Pancreas (tissue), 10 donors: ENCODE results near the gene MTOR. TPM values are rescaled to one million over a fixed set of nuclear protein-coding genes. Genes with fewer than 3 reads are reported as not detected.
"Not testable (repeated sequence)": the region's sequence is repeated elsewhere in the genome, so short reads cannot be mapped to it uniquely, and the experiment has no call there.

ENCODE experiments used
- ATAC-seq, 4 donors: fragments of 200-7000 bp; cut with Tn5 transposase; one replicate each; pipeline versions ENCODE4 v1.8.0 to v1.9.1; 2020; ENCODE audit warnings: mild to moderate bottlenecking in 4 of 4, moderate library complexity in 4 of 4
- DNase-seq, 6 donors: peaks; one replicate each; pipeline ENCODE4 v3.0.0-alpha.2; 2020
- FAIRE-seq: peaks from 2 replicates; lab custom pipeline; 2012; peaks lifted over from hg19 to GRCh38; lab: Jason Lieb, UNC
- H3K27ac ChIP-seq, 4 donors: fragments of 200-600 bp; sonication (generic); 1 replicate in 3 of 4; 2 replicates in 1 of 4; pipeline versions ENCODE4 v1.5.0 to v1.8.0; 2020
- H3K27me3 ChIP-seq, 4 donors: fragments of 200-600 bp; one replicate each; pipeline ENCODE4 v1.8.0; 2021
- H3K36me3 ChIP-seq, 3 donors: fragments of 200-600 bp; sonication (generic) in 1 of 3; one replicate each; pipeline versions ENCODE4 v1.5.0 to v1.8.0; 2020 to 2021
- H3K4me1 ChIP-seq, 3 donors: fragments of 200-600 bp; one replicate each; pipeline ENCODE4 v1.8.0; 2021
- H3K4me3 ChIP-seq, 4 donors: fragments of 200-600 bp; sonication (generic) in 2 of 4; one replicate each; pipeline versions ENCODE4 v1.5.0 to v1.8.0; 2020 to 2021
- H3K9me3 ChIP-seq, 4 donors: fragments of 200-600 bp; one replicate each; pipeline ENCODE4 v1.8.0; 2021
- WGBS, 2 donors: extraction: QIAGEN DNeasy Blood & Tissue Kit; methylation state at CpG; one replicate each; pipeline ENCODE4 v1.1.7; 2013; 5-methylcytosine and 5-hydroxymethylcytosine counted together
- intact Hi-C, 3 donors: fragments of 100-400 bp; cut with DNase I; formaldehyde crosslinking; loops; one replicate each; pipeline versions ENCODE4 v1.11.1 to v1.14.2; 2022
- polyA plus RNA-seq, 2 donors: library from polyadenylated mRNA; stranded (reverse); fragments of 200-250 nt; gene quantifications; one replicate each; pipeline ENCODE4 v1.2.3, GENCODE V29; 2013
- total RNA-seq, 6 donors: library from RNA; stranded (reverse); fragmentation: NEBNext Ultra II Directional in 4 of 6; extraction: Animal tissue kit (Norgen Biotek cat#: 25700) in 4 of 6; gene quantifications; one replicate each; pipeline versions ENCODE4 v1.2.1 to v1.2.4, GENCODE V29; 2021 to 2023
- TF ChIP-seq, protein P1 (sequence below), 4 donors: fragments of 200-600 bp; sonication (generic) in 3 of 4; IDR thresholded peaks; one replicate each; pipeline versions ENCODE4 v1.5.0 to v1.8.0; 2021; ENCODE audit warnings: antibody characterized with exemption in 4 of 4
- donor health status: healthy with polysubstance abuse.
- donor health status: DM: no; HTN: no; CAD: no; lungs with moderate emphysema.
- donor health status: DM: no; HTN: no; CAD: no.
- donor health status: control.
- donor health status: control.
- donor health status: Bipolar disorder and iron deficiency.
- donor health status: DM: yes; HTN: yes; CAD: no.
- donor health status: DM: no; HTN: no; CAD: no.
- donor health status: DM: no; HTN: no; CAD: no.
- donor health status: DM: yes; HTN: yes; CAD: no.

MTOR gene
- total and polyA plus RNA-seq, 8 donors, result 11.9 to 22.6 (median 15.8) TPM

- TF ChIP-seq, protein P1, sequence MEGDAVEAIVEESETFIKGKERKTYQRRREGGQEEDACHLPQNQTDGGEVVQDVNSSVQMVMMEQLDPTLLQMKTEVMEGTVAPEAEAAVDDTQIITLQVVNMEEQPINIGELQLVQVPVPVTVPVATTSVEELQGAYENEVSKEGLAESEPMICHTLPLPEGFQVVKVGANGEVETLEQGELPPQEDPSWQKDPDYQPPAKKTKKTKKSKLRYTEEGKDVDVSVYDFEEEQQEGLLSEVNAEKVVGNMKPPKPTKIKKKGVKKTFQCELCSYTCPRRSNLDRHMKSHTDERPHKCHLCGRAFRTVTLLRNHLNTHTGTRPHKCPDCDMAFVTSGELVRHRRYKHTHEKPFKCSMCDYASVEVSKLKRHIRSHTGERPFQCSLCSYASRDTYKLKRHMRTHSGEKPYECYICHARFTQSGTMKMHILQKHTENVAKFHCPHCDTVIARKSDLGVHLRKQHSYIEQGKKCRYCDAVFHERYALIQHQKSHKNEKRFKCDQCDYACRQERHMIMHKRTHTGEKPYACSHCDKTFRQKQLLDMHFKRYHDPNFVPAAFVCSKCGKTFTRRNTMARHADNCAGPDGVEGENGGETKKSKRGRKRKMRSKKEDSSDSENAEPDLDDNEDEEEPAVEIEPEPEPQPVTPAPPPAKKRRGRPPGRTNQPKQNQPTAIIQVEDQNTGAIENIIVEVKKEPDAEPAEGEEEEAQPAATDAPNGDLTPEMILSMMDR (IDR thresholded peaks at IDR 0.05), result no peak
- WGBS, 2 donors, result 78 to 79% methylated on average over 2 of the region's 2 CpGs
- intact Hi-C loops, result no loop called here
- H3K4me1 ChIP-seq, result no peaks in the 10 kb centered on the region
- no peak for FAIRE-seq
- no peak for DNase-seq
- no peaks in the 10 kb centered on the region for H3K36me3 ChIP-seq
- no peak for ATAC-seq
- H3K27ac ChIP-seq, result no peak overlapping the region
- H3K4me3 ChIP-seq, result no peak overlapping the region
- no peaks in the 10 kb centered on the region for H3K9me3 ChIP-seq
- no peaks in the 10 kb centered on the region for H3K27me3 ChIP-seq
These were observed 40.0 kb upstream of the MTOR start for GRCh38 chr1:11302366-11302765.

DNA sequence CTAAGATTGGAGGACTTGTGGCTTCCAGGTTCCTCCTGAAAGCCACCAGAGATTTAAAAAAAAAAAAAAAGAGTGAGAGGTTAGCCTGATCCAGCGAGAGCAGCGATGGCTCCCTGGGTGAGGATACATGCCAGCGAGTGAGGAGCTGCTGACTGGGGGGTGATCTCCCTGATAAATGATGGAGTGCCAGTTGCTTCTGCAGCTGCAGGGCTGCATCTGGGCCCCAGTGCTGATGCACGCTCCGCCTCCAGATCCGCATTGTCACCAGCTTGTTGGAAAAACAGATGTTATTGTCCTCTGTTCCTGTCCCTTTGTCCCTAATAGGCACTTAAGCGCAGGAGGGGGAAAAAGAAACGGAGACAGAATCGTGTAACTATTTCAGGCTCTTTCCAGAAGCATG is 39.2 kb upstream of the MTOR start:
- WGBS, 2 donors, result 73 to 74% methylated on average over 9 of the region's 9 CpGs
- Histone ChIP-seq H3K4me1 (no peaks in the 10 kb centered on the region), H3K27ac (no peak overlapping the region), H3K9me3 (no peaks in the 10 kb centered on the region), H3K4me3 (no peak overlapping the region), H3K36me3 (no peaks in the 10 kb centered on the region), H3K27me3 (no peaks in the 10 kb centered on the region)
- DNase-seq (no peak), FAIRE-seq (no peak), ATAC-seq (no peak)
- intact Hi-C loops, result no loop called here
- TF ChIP-seq, protein P1 (IDR thresholded peaks at IDR 0.05), result no peak

- DNase-seq (no peak), FAIRE-seq (no peak), ATAC-seq (no peak)
- Histone ChIP-seq H3K4me3 (no peak overlapping the region), H3K27me3 (no peaks in the 10 kb centered on the region), H3K9me3 (no peaks in the 10 kb centered on the region), H3K4me1 (no peaks in the 10 kb centered on the region), H3K36me3 (no peaks in the 10 kb centered on the region), H3K27ac (no peak overlapping the region)
- intact Hi-C loops, result no loop called here
- TF ChIP-seq, protein P1 (IDR thresholded peaks at IDR 0.05), result no peak
- WGBS, 2 donors, result 79 to 80% methylated on average over 10 of the region's 10 CpGs
These were observed 36.8 kb upstream of the MTOR start for GRCh38 chr1:11299225-11299574.

DNA sequence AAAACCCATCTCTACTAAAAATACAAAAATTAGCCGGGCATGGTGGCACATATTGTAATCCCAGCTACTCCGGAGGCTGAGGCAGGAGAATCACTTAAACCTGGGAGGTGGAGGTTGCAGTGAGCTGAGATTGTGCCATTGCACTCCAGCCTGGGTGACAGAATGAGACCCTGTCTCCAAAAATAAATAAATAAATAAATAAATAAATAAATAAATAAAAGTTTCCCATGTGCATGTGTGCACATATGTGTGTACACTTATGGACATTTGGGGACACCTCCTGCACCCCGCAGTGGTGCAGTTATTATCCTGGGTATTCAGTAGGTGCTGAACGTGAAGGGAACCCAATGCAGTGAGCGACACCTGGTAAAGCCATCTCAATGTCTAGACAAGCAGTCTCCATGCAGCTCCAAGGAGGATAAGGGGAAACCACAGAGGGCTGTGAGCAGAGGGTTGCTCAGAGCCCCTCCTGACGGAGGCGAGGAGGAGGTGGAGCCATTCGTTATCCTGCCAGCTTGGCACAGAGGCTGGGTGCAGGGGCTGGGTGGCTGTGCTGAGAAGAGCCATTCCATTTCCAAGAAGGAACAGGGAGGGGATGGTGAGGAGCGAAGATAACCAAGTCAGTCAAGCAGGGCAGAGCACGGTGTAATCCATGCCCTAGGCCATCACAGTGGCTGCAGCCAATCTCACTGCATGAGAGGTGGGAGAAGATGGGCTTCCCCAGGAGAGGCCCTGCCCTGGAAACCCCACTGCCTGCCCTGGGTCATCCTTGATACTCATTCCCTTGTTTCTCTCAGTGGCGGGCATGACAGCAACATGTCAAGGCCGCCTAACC is 36.3 kb upstream of the MTOR start:
- H3K9me3 ChIP-seq, result no peaks in the 10 kb centered on the region
- ATAC-seq (no peak), DNase-seq (no peak), FAIRE-seq (no peak)
- H3K27ac ChIP-seq, result no peak overlapping the region
- intact Hi-C loops, result no loop called here
- H3K36me3 ChIP-seq, result no peaks in the 10 kb centered on the region
- no peak overlapping the region for H3K4me3 ChIP-seq
- H3K4me1 ChIP-seq, result no peaks in the 10 kb centered on the region
- 89 to 91% methylated on average over 12 of the region's 12 CpGs for WGBS, 2 donors
- no peaks in the 10 kb centered on the region for H3K27me3 ChIP-seq
- TF ChIP-seq, protein P1 (IDR thresholded peaks at IDR 0.05), result no peak

GRCh38 chr1:11297774-11298173 is 35.4 kb upstream of the MTOR start:
- H3K9me3 ChIP-seq, H3K27ac ChIP-seq, intact Hi-C loops, DNase-seq, H3K4me3 ChIP-seq, H3K27me3 ChIP-seq, H3K4me1 ChIP-seq, ATAC-seq, FAIRE-seq, H3K36me3 ChIP-seq: not testable (repeated sequence)
- WGBS, 2 donors, result 94 to 95% methylated on average over 5 of the region's 5 CpGs
